Activated CD4-positive, alpha-beta memory T cell treated with anti-CD3 and anti-CD28 coated beads for 36 hours (primary cell): ENCODE results near the gene NXF2. TPM values are rescaled to one million over a fixed set of nuclear protein-coding genes. Genes with fewer than 3 reads are reported as not detected.

Source experiments
- total RNA-seq, 2 experiments: library from RNA; stranded (reverse); gene quantifications; one replicate each; pipeline ENCODE4 v1.2.3, GENCODE V29; 2021

The NXF2 gene
- total RNA-seq, 2 experiments from 2014 or later = not detected

Other genes starting within 250 kb of the NXF2 start
- gene TCEAL2, start 121.5 kb upstream of the NXF2 start, total RNA-seq = under 1 TPM; 0.40 to 0.51 TPM
- not detected for gene TCEAL6, start 104.7 kb upstream of the NXF2 start, total RNA-seq
- 1 to 10 TPM; 7.0 to 8.4 TPM for gene BEX5, start 91.2 kb upstream of the NXF2 start, total RNA-seq
- not detected for gene TCP11X1, start 31.9 kb upstream of the NXF2 start, total RNA-seq
- gene NXF2B, start 192.8 kb downstream of the NXF2 start, total RNA-seq = not detected
- not detected for gene TCP11X2, start 224.6 kb downstream of the NXF2 start, total RNA-seq